HEK293 (cell line): Measurements from ENCODE around the gene KIAA0753.

Source experiments
- CTCF ChIP-seq: fragments of 450-650 bp; formaldehyde crosslinking; IDR thresholded peaks from 2 replicates; pipeline ENCODE4 v1.5.1; 2016; ENCODE audit warnings: missing biosample characterization, missing genetic modification characterization
- KLF9 ChIP-seq: fragments of 450-650 bp; formaldehyde crosslinking; IDR thresholded peaks from 2 replicates; pipeline ENCODE4 v1.5.1; 2016; ENCODE audit warnings: missing biosample characterization, missing genetic modification characterization, low read depth
- MEIS1 ChIP-seq: sonication (generic); formaldehyde crosslinking; IDR thresholded peaks from 2 replicates; pipeline ENCODE4 v1.8.1; 2022; ENCODE audit warnings: missing genetic modification reagents, mild to moderate bottlenecking, borderline replicate concordance
- ZBTB26 ChIP-seq: fragments of 450-650 bp; formaldehyde crosslinking; optimal IDR thresholded peaks from 2 replicates; pipeline ENCODE3; 2016; ENCODE audit warnings: missing biosample characterization, mild to moderate bottlenecking, missing genetic modification characterization

GRCh38 chr17:6534846-6535514 lies 105.5 kb downstream of the KIAA0753 start:
- TF ChIP-seq CTCF (tag by site-specific recombination) (no peak), MEIS1 (no peak), ZBTB26 (tag by site-specific recombination) (no peak), KLF9 (tag by site-specific recombination) (no peak)
